SKM-1 treated with dmso at 0.1 percent for 144 hours (cell line): ENCODE data around the gene BCAP29.
"Not testable (repeated sequence)": the region's sequence is repeated elsewhere in the genome, so short reads cannot be mapped to it uniquely, and the experiment has no call there.

Experiments used
- DNase-seq: peaks from one replicate; lab custom pipeline; 2025; ENCODE audit not compliant: unreplicated experiment; lab: John Stamatoyannopoulos, UW

Gene BCAP29

GRCh38 chr7:107615910-107616680 is 36.0 kb downstream of the BCAP29 start:
- no peak for DNase-seq

GRCh38 chr7:107622429-107622828 is 42.4 kb downstream of the BCAP29 start:
- peak; percentile 93 for DNase-seq

- DNase-seq = no peak
Measured at GRCh38 chr7:107622894-107623293, 42.8 kb downstream of the BCAP29 start.

GRCh38 chr7:107627002-107627401 is 47.0 kb downstream of the BCAP29 start:
- no peak for DNase-seq

- peak; percentile 58 for DNase-seq
Measured at GRCh38 chr7:107628461-107629064, 48.5 kb downstream of the BCAP29 start.

GRCh38 chr7:107630342-107630741 is 50.3 kb downstream of the BCAP29 start:
- DNase-seq = no peak

GRCh38 chr7:107631588-107632491 is 51.8 kb downstream of the BCAP29 start:
- DNase-seq = no peak

- no peak for DNase-seq
Measured at GRCh38 chr7:107632492-107632865, 52.4 kb downstream of the BCAP29 start.

GRCh38 chr7:107638594-107638993 is 58.5 kb downstream of the BCAP29 start:
- DNase-seq = peak; percentile 34

- DNase-seq = not testable (repeated sequence)
Measured at GRCh38 chr7:107639070-107639469, 59.0 kb downstream of the BCAP29 start.

- DNase-seq = no peak
Measured at GRCh38 chr7:107641676-107642075, 61.6 kb downstream of the BCAP29 start.

GRCh38 chr7:107642501-107642900 is 62.5 kb downstream of the BCAP29 start:
- no peak for DNase-seq

GRCh38 chr7:107643407-107643806 is 63.4 kb downstream of the BCAP29 start:
- DNase-seq = no peak

GRCh38 chr7:107643938-107644308 is 63.9 kb downstream of the BCAP29 start:
- no peak for DNase-seq

- no peak for DNase-seq
Measured at GRCh38 chr7:107644309-107644974, 64.4 kb downstream of the BCAP29 start.

- no peak for DNase-seq
Measured at GRCh38 chr7:107652642-107653041, 72.6 kb downstream of the BCAP29 start.

- DNase-seq = no peak
Measured at GRCh38 chr7:107658467-107658866, 78.4 kb downstream of the BCAP29 start.

GRCh38 chr7:107659666-107660065 is 79.6 kb downstream of the BCAP29 start:
- DNase-seq = no peak

- DNase-seq = no peak
Measured at GRCh38 chr7:107660381-107661080, 80.5 kb downstream of the BCAP29 start, which contains the start of gene SLC26A4. Gene SLC26A4 (plus strand): TSS chr7:107660828. CDS start chr7:107661642, 814 bp downstream.

- DNase-seq = no peak
Measured at GRCh38 chr7:107661081-107661864, 81.2 kb downstream of the BCAP29 start.
